Measurements from ENCODE around the gene FRS3. TPM values are rescaled to one million over a fixed set of nuclear protein-coding genes. Genes with fewer than 3 reads are reported as not detected.

The FRS3 gene
- total and polyA plus RNA-seq, 9 of the 15 experiments (the other 6 are each of a cell fraction or from before 2014, with no cell fraction given), result 0.03 to 3.7 (median 1.6) TPM

GRCh38 chr6:41780551-41781365 is 1.1 kb upstream of the FRS3 start, which contains the start of gene PRICKLE4 (continued):
- peak; percentile 9; the same call in 1 of the 2 replicates for TF ChIP-seq TEAD4 (IDR thresholded peaks at IDR 0.05; ENCODE audit: low read length)
- TF ChIP-seq TEAD4 (CRISPR knock-in tag; IDR thresholded peaks at IDR 0.05; ENCODE audit: borderline replicate concordance), result no peak
- no peak for TF ChIP-seq POU5F1 (IDR thresholded peaks at IDR 0.05; ENCODE audit: borderline replicate concordance, low read depth, low read length, partially characterized antibody)
- TF ChIP-seq SIRT6 (IDR thresholded peaks at IDR 0.05; ENCODE audit: low read depth, low read length), result no peak
- TF ChIP-seq ZBTB17 (CRISPR knock-in tag; IDR thresholded peaks at IDR 0.05), result 0 out of 2 replicates have a peak, but pooled peaks have one; percentile 31
- TF ChIP-seq GABPB1 (CRISPR knock-in tag; IDR thresholded peaks at IDR 0.05), result no peak
- TF ChIP-seq MEIS2 (IDR thresholded peaks at IDR 0.05; ENCODE audit: partially characterized antibody), result no peak
- no peak for TF ChIP-seq XRCC5 (IDR thresholded peaks at IDR 0.05; ENCODE audit: low read depth, low read length)
- TF ChIP-seq MTA1 (IDR thresholded peaks at IDR 0.05; ENCODE audit: borderline replicate concordance), result 0 out of 2 replicates have a peak, but pooled peaks have one; percentile 50
- peak in 1 of 2 experiments; percentile 15; a peak in 1 of 4 replicates for TF ChIP-seq MLLT1 (IDR thresholded peaks at IDR 0.05)
- TF ChIP-seq ZKSCAN1 (IDR thresholded peaks at IDR 0.05; ENCODE audit: low read depth, low read length), result no peak
- TF ChIP-seq MAZ (CRISPR knock-in tag; conservative IDR thresholded peaks at IDR 0.05 in 1 of 2, IDR thresholded peaks at IDR 0.05 in 1 of 2), result peak in 1 of 2 experiments; percentile 65; a peak in 3 of 4 replicates
- TF ChIP-seq MTA3 (IDR thresholded peaks at IDR 0.05; ENCODE audit: borderline replicate concordance), result peak; percentile 56; the same call in 1 of the 2 replicates
- no peak for TF ChIP-seq ETS2 (tag; IDR thresholded peaks at IDR 0.05; ENCODE audit: borderline replicate concordance, poor library complexity, severe bottlenecking)
- no peak for TF ChIP-seq GMEB1 (CRISPR knock-in tag; IDR thresholded peaks at IDR 0.05)
- no peak for TF ChIP-seq CBX2 (IDR thresholded peaks at IDR 0.05; ENCODE audit: insufficient read depth, low read length, poor library complexity, severe bottlenecking)
- TF ChIP-seq ZNF280A (IDR thresholded peaks at IDR 0.05; ENCODE audit: low read depth, partially characterized antibody), result no peak
- peak; percentile 50 for TF ChIP-seq EGR1 (conservative IDR thresholded peaks at IDR 0.05)
- TF ChIP-seq CHAMP1 (IDR thresholded peaks at IDR 0.05), result no peak
- TF ChIP-seq NR2C1 (IDR thresholded peaks at IDR 0.05), result no peak
- TF ChIP-seq NR2C1 (tag; IDR thresholded peaks at IDR 0.05), result no peak

All from K562 (cell line).